ENCODE results near the gene C11orf42.

C11orf42 gene

DNA sequence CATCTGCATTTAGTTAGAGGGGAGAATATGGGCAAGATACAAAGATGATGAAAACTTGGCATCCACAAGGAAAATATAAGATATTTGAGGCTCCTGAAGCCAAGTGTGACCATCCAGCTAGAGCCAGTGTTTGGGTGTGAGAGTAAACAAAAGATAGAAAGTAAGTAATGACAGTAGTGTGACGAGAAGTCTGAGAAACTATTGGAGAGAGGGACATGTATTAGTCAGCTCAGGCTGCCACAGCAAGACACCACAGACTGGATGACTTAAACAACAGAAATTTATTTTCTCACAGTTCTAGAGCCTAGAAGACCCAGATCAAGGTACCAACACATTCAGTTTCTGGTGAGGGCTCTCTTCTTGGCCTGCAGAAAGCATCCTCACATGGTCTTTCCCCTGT lies 47.8 kb downstream of the C11orf42 start:
- TF ChIP-seq, protein P1, sequence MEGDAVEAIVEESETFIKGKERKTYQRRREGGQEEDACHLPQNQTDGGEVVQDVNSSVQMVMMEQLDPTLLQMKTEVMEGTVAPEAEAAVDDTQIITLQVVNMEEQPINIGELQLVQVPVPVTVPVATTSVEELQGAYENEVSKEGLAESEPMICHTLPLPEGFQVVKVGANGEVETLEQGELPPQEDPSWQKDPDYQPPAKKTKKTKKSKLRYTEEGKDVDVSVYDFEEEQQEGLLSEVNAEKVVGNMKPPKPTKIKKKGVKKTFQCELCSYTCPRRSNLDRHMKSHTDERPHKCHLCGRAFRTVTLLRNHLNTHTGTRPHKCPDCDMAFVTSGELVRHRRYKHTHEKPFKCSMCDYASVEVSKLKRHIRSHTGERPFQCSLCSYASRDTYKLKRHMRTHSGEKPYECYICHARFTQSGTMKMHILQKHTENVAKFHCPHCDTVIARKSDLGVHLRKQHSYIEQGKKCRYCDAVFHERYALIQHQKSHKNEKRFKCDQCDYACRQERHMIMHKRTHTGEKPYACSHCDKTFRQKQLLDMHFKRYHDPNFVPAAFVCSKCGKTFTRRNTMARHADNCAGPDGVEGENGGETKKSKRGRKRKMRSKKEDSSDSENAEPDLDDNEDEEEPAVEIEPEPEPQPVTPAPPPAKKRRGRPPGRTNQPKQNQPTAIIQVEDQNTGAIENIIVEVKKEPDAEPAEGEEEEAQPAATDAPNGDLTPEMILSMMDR (IDR thresholded peaks at IDR 0.05; ENCODE audit: control extremely low read depth, extremely low read depth, low read depth, missing control alignments) = no peak
- ChIA-PET POLR2A (no interaction called here), CTCF (interaction anchor here (1.1 to 8.3 kb wide), 9 partner anchors 15 to 190 kb away, joined by 3 to 115 read pairs (median 9); no protein-coding TSS in a partner anchor)
- no peak for DNase-seq (ENCODE audit: extremely low spot score)

DNA sequence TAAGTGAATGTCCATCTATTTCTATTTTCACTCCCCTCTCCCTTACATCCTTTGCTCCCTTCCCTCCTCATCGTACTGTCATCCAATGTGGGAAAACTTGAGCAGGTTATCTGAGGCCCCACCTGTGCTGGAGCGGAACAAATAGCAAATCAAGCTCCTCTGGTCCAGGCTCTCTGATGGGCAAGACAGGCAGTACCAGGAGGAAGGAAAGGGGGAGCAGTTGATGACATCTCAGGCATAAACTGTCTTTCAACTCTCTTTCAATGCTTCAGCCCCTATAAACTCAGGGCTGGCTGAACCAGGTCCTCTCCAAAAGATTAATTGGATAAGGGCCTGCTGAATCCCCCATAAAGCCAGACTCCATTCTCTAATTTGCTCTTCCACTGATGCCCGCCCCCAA lies 52.8 kb downstream of the C11orf42 start:
- no peak for DNase-seq (ENCODE audit: extremely low spot score)
- ChIA-PET CTCF (interaction anchor here (0.9 to 4.6 kb wide), 4 partner anchors 8 to 120 kb away, joined by 3 to 30 read pairs (median 3); no protein-coding TSS in a partner anchor), POLR2A (no interaction called here)
- TF ChIP-seq, protein P1 (IDR thresholded peaks at IDR 0.05; ENCODE audit: control extremely low read depth, extremely low read depth, low read depth, missing control alignments) = no peak

DNA sequence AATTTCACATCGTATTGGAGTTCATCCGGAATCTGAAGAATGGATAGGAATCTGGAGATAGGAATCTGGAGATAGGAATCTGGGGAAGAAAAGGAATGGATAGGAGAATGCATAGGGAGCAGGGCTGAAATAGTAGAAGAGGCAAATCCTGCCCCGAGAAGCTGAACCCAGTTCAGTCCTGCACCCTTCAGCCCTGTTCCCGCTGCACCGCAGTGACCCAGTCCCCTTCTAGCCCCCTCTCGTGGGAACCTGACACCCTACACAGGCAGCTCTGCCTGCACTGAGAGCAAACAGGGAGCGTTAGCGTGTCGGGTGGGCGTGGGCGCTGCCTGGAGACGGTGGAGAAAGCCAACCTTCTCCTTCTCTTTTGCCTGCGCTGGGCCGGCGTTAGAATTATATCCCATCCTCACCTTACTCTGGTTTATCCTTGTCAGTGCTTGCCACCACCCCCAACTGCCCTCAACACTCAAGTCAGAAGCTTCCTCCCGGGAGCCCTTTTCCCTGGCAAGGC lies 53.3 kb downstream of the C11orf42 start:
- TF ChIP-seq, protein P1 (IDR thresholded peaks at IDR 0.05; ENCODE audit: control extremely low read depth, extremely low read depth, low read depth, missing control alignments) = no peak
- no peak for DNase-seq (ENCODE audit: extremely low spot score)
- ChIA-PET CTCF (interaction anchor here (0.9 to 4.6 kb wide), 4 partner anchors 8 to 119 kb away, joined by 3 to 30 read pairs (median 3); no protein-coding TSS in a partner anchor), POLR2A (no interaction called here)

DNA sequence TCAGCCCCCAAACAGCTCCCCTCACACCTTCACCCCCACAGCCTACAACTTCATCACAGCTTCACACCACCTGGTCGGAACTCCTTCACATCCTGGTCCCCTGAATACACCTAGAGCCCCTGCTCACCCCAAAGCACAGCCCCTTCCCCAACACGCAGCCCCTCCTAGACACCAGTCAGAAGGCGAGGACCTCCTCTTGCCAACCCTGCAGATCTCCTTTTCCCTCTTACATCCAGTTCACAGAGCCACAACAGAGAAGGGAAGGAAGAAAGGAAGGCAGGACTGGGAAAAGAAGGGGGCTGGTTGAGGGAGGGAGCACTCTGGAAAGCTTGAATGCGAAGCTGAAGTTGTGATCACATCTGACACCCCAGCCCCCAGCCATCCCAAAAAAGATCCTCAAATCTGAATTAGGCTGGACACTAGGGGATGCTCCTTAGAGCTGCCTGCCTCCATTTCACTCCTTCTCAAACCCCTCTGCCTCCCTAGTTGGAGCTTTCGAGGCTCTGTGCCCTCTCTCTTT lies 54.9 kb downstream of the C11orf42 start:
- POLR2A ChIA-PET = no interaction called here
- no peak for DNase-seq (ENCODE audit: extremely low spot score)
- CTCF ChIA-PET = interaction anchor here (0.8 to 4.6 kb wide), 7 partner anchors 10 to 103 kb away, joined by 3 to 30 read pairs (median 3); no protein-coding TSS in a partner anchor
- TF ChIP-seq, protein P1 (IDR thresholded peaks at IDR 0.05; ENCODE audit: control extremely low read depth, extremely low read depth, low read depth, missing control alignments) = no peak

All from GM10248 (cell line).